Hematopoietic multipotent progenitor cell treated with erythropoietin and hydrocortisone succinate and interleukin-3 and kit ligand, for 6 days (in vitro differentiated cells): ENCODE results near the gene TUBE1.
"Not testable (repeated sequence)": the region's sequence is repeated elsewhere in the genome, so short reads cannot be mapped to it uniquely, and the experiment has no call there.

Source experiments
- DNase-seq: peaks from one replicate; pipeline ENCODE4 v3.0.0-alpha.2; 2015

The TUBE1 gene

DNA sequence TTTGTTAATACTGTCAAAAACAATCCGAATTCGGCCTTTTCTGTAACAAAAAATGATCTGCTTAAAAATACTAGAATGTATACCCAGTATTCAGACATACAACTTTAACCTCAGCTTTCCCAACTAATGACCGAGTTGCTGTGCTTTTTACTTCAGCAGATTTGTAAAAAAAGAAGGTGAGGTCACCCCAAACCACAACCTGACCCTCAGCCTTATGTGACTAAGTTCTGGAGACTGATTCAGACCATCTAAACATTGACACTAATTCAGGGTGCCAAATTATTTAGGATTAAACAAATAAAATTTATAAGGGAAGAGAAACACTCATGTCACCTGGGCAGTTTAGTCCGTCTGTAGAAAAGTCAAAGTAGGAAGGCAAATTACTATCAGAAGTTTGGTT lies 25.7 kb downstream of the TUBE1 start:
- DNase-seq: no peak

DNA sequence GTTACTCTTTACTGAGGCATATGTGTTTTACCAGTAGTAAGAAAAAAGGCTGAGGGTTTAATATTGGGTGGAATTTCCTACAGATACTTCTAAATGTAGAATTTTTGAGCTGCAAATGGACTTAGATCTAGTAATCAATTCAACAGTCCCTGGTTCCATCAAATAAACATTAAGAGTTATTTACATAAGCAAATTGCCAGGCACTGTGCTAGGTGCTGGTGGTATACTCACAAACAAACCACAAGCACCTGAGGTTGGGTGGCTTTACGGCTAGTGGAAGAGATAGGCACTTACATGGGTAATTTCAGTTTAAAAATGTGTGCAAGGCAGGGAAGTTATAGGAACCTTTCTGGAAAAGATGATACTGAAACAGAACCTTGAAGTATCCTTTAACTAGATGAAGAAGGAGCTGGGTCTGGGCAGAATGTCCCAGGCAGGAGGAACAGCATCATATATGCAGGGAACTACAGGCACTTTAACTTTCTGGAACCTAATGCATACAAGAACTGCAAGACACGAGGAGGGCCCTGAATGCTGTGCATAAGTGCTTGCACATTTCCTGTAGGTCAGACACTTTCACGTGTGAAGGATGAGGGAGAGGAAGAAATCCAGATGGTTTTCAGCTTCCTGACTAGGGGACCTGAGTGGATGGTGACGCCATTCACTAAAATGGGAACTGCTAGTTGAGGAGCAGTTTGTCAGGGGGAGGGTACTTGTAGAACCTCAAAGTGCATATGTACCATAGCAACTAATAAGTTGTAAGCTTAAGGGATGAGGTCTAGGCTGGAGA lies 28.8 kb downstream of the TUBE1 start:
- DNase-seq: no peak

DNA sequence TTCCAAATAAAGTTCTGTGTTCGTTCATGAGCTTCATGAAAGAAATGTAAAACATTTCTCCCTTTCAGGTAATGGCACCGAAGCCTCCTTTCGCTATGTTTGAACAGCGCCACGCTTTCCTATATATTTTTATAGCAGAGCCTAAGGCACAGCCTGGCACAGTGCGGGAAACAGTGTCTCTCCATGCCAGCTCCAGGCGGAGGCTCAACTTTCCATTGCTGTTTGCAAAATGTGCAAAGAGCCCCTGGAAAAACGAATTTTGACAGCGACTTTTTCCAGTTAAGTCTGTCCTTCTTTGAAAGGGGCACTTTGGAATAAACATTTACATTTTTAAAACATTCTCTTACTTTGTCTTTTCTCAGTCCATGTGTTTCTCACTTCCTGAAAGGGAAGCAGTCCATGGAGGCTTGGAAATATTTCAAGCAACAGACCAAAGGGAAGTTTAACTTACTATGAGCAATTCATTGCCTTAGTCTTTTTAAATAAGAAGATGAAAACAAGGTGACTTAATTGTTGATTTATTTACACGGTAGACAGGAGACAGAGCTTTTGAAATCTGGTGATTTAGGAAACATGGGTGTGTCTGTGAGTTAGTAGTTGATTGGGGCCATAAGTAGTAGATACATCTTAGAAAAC lies 32.6 kb downstream of the TUBE1 start:
- DNase-seq: no peak

DNA sequence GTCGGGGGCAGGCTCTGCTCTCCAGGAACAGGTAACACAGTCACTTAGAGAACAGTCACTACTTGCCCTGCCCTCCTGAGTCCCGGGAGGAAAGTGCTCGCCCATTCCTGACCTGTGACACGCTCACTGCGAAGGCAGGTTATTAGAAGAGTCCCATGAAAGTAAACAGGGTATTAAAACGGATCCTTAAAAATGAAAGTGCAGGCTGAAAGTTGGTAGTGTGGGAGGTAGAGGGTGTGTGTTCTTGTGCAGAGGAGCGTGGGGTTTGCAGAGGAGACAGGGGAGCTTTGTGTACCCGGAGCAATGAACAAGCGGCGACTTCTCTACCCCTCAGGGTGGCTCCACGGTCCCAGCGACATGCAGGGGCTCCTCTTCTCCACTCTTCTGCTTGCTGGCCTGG lies 33.3 kb downstream of the TUBE1 start, which contains the start of gene CCN6:
CCN6 (plus strand) TSS at position 104 of the 400 bp plus-strand sequence; CDS start at position 358, 254 bp downstream.
- no peak for DNase-seq

DNA sequence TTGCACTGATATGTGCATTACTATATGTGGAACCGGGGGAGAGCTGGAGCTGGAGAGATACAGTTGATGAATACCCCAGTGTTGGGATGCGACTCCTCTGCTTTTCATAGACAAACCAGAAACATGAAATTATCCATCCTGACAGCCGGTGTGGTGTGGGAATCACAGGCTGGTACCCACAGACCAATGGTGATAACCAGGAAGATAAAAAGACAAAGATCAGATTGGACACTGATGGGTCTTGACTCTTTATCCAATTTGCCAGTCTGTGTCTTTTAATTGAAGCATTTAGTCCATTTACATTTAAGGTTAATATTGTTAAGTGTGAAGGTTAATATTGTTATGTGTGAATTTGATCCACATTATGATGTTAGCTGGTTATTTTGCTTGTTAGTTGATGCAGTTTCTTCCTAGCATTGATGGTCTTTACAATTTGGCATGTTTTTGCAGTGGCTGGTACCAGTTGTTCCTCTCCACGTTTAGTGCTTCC lies 36.0 kb downstream of the TUBE1 start:
- DNase-seq: not testable (repeated sequence)

DNA sequence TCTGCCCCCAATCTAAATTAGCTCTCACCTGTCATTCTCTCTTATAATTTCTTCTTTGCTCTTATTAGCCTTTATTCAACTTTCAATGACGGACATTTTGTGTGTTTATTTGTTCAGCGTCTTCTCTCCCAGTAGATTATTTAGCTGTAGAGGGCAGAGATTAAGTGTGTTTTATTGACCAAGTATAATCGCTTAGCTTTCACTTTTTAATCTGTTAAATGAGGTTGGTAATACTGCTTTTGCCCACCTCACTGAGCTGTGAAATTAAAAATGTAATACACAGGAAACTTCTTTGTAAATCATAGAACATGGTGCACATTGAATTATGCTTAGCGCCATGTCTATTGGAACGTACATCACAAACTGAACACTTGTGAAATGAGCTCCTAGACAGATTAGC lies 36.9 kb downstream of the TUBE1 start:
- no peak for DNase-seq

DNA sequence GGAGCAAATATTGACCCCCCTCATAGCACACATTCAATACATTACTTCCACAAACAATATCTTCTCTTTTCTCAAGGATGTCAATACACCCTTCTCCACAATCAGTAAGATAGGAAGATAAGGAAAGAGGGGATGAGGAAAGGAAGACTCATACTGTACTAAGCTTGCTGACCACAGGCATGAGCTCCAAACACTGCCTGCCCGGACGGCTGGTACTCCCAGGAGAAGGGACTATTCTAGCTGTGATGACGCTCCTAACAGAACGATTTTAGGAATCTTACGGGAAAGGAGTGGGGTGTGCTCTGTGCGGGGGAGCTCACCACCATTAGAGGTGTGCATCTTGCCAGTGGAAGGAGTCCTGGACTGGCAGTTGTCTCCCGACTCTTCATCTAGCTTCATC lies 37.3 kb downstream of the TUBE1 start:
- no peak for DNase-seq

DNA sequence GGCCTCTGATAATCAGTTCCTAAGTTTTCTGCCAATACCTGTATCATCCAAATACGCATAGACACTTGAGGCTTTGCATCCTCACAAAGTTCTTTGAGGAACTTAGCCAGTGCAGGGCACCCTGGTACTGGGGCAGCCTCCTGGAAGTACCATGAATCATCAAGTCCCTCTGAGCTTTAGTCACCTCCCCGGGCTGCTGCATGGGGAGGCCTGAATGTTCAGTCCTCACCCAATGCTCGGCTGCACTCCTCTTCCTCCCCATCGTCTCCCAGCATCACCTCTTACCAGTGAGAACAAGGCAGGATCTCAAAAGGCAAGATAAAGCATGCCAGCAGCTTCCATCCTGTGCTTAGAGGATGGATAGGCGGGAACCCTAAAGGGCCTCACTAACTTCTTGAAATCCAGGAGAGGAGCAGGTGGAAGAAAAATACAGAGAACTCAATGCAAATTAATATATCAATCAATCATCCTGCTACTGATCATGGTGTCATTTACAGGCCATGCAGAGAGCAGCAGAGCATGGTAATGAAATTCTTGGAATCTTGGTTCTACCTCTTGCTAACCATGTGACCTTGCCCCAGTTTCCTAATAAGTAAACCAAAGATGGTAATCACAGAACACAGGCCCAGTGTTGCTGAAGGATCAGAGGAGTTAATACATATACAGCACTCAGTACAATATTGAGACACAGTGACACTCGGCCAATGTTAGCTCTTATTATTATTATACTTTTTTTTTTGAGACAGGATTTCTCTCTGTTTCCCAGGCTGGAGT lies 38.1 kb downstream of the TUBE1 start:
- DNase-seq: no peak

DNA sequence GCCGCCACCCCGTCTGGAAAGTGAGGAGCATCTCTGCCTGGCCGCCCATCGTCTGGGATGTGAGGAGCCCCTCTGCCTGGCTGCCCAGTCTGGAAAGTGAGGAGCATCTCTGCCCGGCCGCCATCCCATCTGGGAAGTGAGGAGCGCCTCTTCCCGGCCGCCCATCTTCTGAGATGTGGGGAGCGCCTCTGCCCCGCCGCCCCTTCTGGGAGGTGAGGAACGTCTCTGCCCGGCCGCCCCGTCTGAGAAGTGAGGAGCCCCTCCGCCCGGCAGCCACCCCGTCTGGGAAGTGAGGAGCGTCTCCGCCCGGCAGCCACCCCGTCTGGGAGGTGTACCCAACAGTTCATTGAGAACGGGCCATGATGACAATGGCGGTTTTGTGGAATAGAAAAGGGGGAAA lies 39.8 kb downstream of the TUBE1 start:
- DNase-seq: not testable (repeated sequence)

DNA sequence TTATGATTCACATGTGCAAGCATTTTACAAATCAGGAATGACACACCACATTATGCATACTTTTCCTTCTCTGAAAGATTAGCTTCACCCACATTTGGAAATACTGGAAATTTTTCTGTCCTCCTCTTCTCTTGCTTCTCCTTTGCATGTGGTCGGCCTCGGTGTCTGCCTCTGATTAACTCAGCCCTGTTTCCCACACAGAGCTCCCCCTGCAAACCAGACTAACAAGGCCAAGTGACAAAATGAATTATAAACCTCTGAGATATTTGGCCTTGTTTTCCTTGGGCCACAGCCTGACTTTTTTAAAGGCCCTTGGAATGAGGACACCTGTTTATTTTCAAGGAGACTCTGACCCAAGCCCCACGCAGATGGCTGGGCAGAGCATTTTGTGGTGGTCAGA lies 42.4 kb downstream of the TUBE1 start:
- DNase-seq: no peak

DNA sequence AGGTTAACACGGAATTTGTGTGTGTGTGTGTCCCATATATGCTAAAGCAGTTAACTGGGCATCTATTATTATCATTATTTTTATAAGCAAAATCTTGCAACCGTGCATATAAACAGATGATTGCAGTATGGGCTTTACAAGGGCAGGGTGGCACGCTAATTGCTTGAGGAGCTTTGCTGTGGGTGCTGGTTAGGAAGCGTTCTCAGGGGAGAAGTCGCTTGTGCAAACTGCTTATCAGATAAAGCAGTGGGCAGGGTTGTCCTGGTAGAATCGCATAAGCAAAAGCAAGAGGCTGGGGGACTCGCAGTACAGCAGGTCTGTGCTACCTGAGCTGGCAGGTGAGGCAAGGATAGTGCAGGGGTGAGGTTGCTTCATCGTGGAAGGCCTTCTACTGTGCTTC lies 43.1 kb downstream of the TUBE1 start:
- peak; percentile 33 for DNase-seq

DNA sequence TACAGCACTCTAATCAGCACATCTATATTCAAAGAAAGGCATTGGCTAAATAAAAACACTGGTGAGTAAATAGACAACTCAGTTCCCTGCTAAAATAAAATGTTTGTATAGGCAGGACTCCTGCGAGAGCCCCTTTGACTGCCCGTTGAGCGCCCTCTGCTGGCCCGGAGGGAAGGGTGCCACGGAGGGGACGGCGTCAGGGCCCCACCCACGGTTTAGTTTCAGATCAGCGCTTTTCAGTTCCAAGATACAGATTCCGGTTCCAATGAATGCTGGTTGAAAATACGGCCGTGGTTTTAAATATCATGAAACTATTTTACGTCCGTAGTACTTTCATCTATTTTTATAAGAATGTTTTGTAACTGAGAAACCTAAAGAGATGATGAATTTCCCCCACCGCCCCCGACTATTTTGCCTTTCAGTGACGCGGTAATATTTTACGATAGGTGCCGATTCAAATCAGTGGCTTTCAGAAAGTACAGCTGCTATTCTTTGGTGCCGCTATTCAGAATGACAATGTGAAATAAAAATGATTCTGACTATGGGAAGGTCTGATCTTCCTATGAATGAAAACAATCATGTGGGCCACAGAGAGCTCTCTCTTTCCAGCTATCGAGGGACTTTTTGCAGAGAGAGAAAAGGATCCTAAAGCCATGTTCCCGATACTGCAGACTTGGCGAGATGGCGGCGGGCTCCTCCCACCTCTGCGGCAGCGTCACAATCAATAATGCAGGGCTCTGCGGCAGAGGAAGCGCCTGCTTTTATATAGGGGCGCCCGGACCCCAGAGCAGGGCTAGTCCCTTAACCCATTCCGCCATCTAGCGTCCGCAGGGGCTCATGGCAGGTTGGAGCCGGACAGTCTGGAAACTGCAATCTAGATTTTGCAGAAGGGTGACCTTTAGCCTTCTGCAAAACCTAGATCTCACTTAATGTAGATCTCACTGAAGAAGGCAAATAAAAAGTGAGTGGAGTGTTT lies 44.0 kb downstream of the TUBE1 start:
- DNase-seq: peak; percentile 96

DNA sequence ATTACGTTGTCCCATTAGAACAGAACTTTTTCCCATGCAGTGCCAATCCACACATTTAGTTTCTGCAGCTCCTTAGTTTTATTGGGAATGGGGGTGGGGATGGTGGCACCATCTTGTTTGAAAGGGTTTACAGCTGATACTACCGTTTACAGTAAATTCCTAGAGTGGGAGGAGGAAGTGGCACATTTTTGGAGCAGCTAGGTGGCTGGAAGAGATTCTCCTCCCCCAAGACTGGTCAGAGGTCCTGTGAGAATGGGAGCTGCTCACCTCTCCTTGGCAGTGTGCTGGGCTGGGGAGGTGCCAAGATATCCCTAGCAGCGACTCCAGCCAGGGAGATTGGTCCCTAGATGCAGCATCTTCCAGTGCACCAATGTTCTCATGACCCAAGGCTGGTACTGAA lies 45.7 kb downstream of the TUBE1 start:
- DNase-seq: no peak

DNA sequence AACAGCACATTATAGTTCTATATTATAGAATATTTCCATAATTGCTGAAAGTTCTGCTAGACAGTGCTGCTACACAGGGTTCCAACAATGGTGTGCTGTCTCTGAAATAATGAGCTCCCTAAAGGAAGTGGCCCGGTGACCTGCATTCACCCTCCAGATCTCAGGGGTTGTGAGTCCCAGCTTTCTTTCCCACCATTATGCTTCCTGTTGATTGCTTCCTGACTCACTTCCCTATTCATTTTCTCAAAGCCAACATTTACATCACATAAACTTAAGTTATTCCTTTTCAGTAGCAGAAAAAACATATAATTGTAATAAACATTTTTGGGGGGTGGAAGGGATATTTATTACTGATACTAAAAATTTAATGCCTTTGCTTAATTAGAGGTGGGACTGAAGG lies 46.3 kb downstream of the TUBE1 start:
- no peak for DNase-seq

DNA sequence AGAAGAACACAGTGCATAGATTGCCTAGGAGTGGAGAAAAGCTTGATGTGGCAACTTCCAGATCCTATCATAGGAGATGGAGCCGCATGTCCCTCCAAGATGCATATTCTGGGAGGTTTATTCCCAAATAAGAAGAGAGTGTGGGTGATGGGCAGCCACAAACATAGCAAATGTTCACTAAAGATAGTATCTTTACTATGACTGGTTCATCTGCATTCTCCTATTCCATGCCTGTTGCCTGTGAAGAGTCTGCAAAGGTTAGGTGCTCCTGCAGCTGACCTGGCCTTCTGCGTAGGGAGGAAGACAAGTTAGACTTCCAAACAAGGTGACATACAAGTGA lies 47.9 kb downstream of the TUBE1 start:
- no peak for DNase-seq

DNA sequence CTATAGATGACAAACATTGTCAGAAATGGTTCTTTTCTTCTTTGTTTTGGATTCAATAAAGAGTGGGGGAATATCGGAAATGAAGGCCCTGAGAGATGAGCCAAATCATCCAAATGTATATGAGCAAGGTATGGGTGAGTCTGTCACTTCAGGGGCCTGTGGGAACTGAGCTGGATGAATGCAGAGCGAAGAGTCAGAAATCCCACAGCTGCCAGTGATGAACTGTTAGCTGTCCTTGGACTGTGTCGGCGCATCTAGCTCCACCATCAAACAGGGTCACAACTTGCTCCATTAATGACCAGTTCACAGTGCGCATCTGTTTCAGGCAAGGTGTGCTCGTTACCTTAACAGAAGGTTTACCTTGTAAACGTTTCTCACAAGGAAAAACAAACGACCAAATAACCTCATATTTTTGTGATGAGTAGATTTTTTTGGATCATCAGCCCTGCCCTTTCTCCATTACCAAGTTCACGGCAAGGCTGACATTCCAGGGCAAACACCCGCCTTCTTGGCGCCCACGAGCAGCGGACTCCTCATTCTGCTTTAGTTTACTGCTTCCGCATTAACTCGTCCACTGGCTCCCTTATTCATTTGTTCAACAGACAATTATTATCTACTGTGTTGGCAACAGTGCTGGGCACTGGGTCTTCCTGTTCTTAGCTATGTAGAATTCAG lies 48.4 kb downstream of the TUBE1 start:
- no peak for DNase-seq

DNA sequence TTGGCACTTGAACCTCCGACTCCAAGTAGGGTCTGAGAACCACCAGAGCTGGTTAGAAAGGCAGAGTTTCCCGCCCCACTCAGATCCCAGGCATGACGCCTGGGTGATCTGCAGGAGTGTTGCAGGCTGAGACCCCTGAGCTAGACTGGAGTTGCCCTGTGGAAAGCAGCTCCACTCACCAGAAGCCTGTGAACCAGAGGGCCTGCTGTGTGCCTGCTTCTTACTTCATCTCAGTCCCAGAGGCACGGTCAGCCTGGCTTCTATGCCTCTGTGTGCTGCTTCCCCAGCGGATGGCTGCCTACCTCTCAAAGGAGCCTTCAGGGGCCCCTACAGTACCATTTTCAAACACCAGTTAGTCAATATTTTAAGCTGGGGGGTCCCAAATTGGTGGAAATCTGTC lies 49.0 kb downstream of the TUBE1 start:
- no peak for DNase-seq

DNA sequence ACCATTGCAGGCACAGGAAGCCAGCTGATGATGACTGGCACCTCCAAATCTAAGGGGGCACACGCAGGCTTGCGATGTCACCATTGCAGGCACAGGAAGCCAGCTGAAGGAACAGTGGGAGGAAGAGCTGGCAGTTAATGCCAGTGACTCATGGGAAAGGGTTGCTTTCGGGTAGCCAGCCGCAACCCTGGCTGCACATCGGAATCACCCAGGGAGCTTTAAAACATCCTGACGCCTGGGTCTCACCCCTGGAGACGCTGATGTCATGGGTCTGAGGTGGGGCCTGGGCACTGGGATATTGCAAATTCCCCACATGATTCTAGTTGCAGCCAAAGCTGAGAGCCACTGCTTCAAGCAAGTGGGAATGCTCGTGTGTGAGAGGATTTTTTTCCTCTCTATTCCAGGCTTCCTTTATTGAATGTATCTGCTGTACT lies 49.5 kb downstream of the TUBE1 start:
- DNase-seq: no peak

DNA sequence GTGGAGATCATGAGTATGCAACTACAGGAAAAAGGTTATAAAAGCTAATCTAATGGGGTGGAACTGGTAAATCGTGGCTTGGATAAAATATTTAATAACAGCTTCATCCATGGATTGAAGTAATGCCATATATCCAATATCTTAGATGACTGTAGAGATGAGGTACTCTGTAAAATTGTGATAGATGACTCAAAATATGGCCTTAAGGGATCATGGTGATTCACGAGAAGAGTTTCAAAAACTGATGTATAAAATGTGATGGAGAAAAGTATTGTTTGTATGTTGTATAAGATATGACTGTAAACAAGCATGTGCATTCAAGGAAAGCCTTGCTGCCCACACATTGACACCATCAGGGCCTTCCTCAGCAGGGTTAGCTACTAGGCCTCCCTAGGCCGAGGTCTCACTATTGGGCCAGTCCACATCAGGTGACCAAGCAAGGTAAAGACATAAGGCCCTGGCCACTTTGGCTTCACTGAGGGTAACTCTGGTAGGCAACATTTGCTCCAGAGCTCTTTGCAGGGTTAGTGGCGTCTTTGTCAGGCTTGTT lies 51.1 kb downstream of the TUBE1 start:
- no peak for DNase-seq

DNA sequence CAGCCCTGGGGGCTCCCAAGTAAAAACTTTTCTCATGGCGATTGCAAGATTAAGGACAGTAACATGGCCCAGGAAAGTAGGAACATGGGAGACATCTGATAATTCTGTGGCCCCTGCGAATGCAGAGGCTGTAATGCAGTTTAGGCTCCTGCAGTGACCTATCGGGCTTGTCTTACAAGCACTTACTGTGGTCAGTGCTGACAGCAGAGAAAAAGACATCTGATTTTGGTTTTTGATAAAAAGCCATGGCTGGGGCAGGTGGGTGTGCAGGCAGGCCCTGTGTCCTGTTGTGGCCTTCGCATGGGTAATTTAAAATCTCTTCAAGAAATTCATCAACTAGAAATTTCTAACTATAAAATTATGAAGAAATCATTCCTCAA lies 52.7 kb downstream of the TUBE1 start:
- DNase-seq: peak; percentile 50

DNA sequence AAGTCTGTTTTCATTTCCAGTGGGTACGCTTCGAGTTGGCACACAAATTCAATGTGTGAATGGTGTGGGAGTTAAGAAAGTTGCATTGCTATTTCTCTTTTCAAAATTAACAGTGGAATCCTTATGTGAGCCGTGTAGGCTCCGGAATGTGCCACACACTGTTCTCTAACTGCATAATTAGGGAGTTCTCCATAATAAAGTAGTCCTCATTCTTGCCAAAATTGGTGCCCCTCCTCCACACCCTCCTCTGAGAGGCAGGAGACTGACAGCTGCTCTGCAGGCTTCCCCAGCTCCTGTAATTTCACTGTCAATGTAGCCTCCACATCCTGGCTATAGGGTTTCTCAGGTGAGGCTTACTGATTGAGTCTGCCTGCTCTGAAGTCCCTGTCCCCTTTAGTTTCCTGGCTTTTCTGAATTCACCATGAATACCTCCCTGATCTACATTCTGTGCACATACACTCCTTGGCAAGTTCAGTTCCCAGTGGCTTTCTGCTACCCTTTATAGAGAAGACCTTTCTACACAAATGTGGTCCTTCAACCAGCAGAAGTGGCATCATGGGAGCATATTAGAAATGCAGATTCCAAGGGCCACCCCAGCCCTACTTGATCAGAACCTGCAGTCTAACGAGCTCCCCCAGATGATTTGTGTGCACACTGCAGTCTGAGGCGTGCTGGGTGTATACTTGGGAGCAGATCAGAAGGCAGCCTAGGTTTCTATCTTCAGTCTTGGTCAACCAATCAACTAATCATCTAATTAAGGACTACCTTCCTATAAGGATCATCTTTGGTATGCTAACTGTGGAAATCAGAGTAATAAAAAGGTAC lies 53.3 kb downstream of the TUBE1 start:
- no peak for DNase-seq
